Stimulated activated CD8-positive, alpha-beta memory T cell treated with anti-CD3 and anti-CD28 coated beads, Interleukin-7, amount 100 ng/mL, for 4 hours (primary cell): ENCODE data around the gene SCARB2.

Source experiments
- DNase-seq, 2 donors: peaks; one replicate each; pipeline ENCODE4 v3.0.0-alpha.2; 2020; ENCODE audit warnings: low read depth in 2 of 2

The SCARB2 gene

DNA sequence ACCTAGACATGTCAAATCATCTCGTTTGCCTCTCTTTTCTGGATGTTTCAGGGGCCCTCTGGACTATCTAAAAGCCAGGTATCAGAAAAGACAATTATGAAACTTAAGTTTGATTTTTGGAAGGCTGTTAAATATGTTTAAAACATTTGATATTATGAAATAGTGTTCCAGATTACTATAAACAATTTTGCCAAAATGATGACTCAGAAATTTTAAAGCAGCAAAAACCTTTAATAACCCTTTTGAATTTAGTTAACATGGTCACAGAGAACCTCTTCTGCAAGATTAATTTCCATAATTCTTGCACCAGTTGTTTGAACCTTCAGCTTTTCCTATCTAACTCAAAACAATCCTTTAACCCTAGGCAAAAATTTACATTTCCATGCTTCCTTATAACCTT lies 19.1 kb upstream of the SCARB2 start:
- DNase-seq, result no peak

- DNase-seq, result no peak
Observed at GRCh38 chr4:76226418-76226817, 12.8 kb upstream of the SCARB2 start.

DNA sequence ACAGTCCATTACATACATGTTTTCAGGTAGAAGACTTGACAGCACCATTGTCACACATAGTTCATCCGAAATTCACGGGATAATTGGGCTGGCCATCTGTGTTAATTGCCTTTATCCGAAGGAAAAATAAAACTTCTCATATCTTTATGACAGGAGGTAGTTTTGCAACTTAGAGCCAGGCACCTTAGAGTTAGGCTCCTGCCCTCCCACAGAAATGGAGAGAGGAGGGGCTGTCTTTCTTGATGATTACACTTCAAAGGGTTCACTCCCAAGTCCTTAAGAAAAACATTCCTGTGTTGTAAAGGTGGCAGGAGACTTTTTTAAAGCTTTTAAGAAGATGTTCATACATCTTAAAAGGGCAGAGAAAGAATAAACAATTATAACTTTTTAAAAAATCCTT lies 10.5 kb upstream of the SCARB2 start:
- no peak for DNase-seq

DNA sequence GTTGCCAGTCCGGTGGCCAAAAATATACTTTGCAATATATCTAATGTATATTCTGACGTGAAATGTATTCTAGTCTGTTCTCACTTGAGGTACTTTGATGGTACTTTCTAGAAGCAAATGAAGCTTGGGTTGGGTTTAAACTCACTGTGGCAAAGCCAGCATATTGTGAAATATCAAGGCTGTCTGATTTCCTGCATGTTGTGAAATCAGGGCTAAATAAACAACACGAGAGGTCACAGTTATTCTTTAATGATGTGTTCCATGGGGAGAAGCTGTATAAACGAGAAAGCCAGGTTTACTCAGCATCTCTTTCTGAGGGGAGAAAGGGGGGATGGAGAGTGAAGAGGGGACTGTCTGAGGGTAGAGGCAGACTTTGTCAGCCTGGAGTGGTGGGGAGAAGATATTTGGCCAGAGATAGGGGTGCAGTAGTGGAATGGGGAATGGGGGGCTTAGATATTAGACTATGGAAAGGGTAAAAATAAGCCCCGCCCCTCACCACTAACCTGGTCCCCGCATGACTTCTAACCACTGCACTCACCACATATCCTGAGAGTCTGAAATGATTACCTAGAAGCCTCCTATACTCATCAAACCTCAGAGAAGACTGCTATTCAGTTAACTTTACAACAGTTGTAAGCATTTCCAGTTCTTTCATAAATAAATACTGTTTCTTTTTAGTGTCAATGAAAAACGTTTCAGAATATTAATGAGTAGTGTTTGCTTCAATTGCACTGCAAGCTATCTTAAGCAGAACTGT lies 5.9 kb upstream of the SCARB2 start:
- no peak for DNase-seq

DNA sequence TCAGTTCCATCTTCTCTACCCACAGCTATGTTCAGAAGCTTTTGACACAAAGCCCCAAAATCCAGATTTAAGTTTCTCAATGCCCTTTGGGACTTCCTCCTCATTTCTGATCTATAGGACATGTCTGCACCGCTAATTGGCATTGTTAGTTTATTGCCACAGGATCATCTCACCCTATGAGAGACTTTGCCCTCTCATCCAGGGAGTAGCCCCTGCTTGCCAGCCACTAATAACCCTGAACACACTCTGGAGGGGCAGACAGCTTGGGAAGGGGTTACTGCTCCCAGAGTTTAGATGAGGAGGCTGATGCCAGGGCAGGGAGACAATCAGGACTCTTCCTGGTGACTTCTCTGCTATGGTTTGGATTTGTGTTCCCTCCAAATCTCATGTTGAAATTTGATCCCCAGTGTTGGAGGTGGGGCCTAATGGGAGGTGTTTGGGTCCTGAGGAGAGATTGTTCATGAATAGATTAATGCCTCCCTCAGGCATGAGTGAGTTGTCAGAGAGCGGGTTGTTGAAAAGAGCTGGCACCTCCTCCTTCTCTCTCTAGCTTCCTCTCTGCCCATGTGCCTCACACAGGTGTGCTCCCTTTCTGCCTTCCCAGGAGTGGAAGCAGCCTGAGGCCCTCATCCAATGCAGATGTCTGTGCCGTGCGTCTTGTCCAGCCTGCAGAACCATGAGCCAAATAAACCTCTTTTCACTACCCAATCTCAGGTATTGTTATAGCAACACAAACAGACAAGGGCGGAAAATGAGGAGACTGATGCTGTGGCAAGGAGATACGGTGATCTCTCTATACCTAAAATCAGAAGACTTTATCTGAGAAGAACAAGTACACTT lies 3.6 kb upstream of the SCARB2 start:
- no peak for DNase-seq

GRCh38 chr4:76216524-76216923 lies 2.9 kb upstream of the SCARB2 start:
- DNase-seq, result no peak

- no peak for DNase-seq
Observed at GRCh38 chr4:76215077-76215476, 1.5 kb upstream of the SCARB2 start.

DNA sequence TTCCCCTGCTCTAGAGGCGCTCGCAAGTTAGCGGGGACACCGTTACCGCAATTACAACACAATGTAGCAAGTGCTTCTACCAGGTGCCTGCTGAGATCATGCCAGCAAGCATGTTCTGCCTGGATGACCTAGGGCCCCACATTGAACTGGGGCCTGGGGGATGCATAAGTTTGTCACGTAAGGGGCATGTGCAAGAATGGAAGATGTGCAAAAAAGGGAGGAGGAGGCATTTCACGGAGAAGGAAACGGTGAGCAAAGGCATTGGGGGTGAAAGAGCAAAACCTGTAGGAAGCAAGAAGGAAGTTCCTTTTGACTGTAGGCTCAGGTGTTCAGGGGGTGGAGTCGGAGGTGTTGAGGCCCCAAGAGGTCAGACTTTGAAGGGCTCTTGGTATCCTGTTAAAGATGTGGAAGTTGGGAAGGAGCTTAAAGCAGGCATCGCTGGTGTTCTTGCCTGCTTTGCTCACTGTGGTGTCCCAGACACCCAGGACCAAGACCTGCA lies 602 bp upstream of the SCARB2 start:
- no peak for DNase-seq

GRCh38 chr4:76212851-76213414 lies 691 bp downstream of the SCARB2 start:
- DNase-seq, result peak; percentile 5 to 6

GRCh38 chr4:76211769-76212708 lies 1.6 kb downstream of the SCARB2 start:
- DNase-seq, result no peak

GRCh38 chr4:76210452-76210851 lies 3.2 kb downstream of the SCARB2 start:
- no peak for DNase-seq

- DNase-seq, result no peak
Observed at GRCh38 chr4:76209881-76210280, 3.7 kb downstream of the SCARB2 start.

GRCh38 chr4:76208005-76208765 lies 5.4 kb downstream of the SCARB2 start:
- no peak for DNase-seq

- DNase-seq, result no peak
Observed at GRCh38 chr4:76207549-76207948, 6.1 kb downstream of the SCARB2 start.

- no peak for DNase-seq
Observed at GRCh38 chr4:76206222-76206942, 7.2 kb downstream of the SCARB2 start.

- no peak for DNase-seq
Observed at GRCh38 chr4:76205476-76205875, 8.1 kb downstream of the SCARB2 start.

DNA sequence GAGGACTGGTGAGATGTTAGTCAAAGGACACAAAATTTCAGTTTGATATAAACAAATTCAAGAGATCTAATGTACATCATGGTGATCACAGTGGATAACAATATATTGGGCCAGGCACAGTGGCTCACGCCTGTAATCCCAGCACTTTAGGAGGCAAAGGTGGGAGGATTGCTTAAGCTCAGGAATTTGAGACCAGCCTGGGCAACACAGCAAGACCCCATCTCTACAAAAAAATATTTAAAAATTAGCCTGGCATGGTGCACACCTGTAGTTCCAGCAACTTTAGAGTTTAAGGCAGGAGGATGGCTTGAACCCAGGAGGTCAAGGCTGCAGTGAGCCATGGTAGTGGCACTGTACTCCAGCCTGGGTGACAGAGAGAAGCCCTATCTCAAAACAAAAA lies 8.7 kb downstream of the SCARB2 start:
- no peak for DNase-seq

GRCh38 chr4:76203541-76203940 lies 10.1 kb downstream of the SCARB2 start:
- no peak for DNase-seq

DNA sequence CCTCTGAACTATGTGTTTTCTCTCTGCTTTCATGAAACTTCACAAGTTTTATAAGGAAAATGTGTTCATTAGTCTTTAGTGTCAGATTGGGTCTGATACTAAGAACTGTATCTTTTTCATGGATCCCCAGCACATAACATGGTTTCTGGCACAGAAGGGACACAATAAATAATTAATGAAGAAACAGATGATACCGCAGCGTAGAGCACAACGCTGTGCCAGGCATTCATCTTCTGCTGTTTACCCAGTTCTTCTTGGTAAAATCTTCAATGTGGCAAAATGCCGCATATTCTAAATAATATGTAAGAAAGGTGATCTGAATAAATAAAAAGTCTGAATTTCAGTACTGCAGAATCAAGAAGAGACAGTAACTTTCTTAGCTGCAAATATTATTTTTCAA lies 12.3 kb downstream of the SCARB2 start:
- DNase-seq, result no peak

DNA sequence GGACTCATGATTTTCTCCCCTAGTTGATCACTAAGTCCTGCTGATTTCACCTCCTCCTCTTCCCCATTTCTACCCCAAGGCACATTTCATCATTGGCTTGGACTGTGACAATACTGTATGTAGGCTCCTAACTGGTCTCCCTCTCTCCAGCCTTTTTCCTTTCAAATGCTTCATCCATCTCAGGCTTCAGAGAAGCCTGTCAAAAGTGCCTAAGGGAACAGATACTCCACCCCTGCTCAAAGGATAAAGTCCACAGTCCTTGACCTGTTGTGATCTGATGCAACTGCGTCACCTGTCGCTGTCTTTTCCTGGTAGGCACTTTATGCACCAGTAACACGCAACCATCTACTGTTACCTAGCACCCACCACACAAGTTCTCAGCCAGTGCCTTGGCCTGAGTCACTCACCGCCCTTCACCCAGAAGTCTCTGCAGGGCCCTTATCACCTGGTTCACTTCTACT lies 12.8 kb downstream of the SCARB2 start:
- DNase-seq, result no peak
